ENCODE data around the gene LPP.

GRCh38 chr3:188915127-188915526 is 761.2 kb downstream of the LPP start:
- TF ChIP-seq POLR2A (IDR thresholded peaks at IDR 0.05) (no peak), CTCF (IDR thresholded peaks at IDR 0.05) (no peak), EP300 (IDR thresholded peaks at IDR 0.05) (no peak)

All from tibial nerve (tissue), 4 donors.